GM18858 (cell line): Measurements from ENCODE around the gene SPDYE5.

Experiments
- ATAC-seq: cut with Tn5 transposase; IDR thresholded peaks from one replicate; pipeline ENCODE4 v1.9.1; 2021; ENCODE audit not compliant: unreplicated experiment

Gene SPDYE5

DNA sequence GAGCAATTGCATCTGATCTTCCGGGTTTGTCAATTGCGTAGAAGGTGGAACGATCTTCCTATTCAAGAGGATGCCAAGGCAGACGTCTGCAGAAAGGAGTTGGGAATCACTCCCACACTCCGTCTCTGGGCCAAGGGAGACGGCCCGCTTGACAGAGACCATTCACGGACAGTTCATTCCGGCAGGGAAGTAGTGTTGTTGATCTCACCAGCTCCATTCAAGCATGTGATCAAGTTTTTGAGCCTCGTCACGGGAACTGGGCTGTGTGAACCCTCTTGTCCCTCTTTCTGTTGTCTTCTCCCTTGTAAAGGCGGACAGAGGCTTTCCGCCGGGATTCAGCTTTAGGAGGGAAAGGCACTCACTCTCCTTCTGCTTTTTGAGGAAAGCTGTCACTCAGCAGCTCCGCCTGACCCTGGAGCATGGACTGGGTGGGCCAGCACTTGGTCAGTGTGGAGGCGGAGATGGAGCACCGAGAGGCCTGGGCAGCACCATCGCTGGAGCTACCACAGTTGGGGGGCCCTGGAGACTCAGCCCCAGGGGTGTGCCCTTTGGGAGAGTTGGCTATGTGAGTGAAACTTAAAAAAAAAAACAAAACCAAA lies 44.9 kb downstream of the SPDYE5 start:
- no peak for ATAC-seq

DNA sequence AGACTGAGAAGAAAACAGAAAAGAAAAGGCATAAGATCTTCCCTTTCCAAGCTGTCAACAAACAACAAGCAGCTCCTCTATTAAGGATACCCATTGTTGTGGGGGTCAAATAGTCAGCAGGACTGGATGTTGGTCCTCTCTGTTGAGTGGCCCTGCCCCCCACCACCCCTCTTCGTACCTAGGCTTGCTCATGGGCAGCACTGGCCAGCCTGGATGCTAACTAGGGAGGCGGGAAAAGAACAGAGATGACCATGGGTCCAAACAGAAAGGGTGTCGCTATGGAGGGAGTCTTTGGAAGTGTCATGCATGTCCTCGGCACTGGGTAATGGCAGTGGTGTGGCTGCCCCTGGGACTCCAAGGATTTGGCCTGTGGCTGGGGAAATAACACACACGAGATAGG lies 45.6 kb downstream of the SPDYE5 start:
- ATAC-seq: no peak

DNA sequence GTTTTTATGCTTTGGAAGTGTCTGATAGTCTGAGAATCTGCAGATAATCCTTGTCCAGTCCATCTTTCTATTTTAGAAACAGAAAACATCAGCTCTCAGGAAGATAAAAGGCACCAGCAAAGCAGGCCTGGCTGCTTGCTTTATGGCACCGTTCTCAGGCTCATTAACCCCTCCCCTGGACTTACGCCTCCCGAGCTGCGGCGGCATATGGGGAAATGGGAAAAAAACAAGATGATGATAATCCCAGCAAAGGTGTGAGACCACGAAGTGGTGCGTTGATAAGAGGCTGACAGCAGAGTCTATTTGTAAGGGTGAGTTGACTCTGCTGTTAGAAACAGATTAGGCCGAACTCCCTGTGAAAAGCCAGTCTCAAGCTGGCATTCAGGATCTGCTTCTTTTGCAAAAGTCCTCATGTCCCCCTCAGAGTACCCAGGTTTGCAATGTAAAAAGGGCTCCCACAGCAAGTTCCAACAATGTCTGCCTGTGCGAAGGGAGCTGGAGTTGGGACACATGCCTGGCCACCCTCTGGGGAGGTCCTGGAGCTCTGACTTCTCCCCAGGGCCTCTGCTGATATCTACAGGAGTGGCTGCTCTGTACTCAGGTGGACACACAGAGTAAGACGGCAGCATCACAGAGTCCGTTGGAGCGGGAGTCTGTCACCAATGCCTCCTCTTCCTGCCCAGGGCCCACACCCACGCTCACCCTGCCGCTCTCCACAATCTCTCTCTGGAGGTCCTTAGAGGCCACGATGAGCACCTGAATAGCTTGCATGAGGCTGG lies 54.3 kb downstream of the SPDYE5 start:
- ATAC-seq: no peak
